Measurements from ENCODE around the gene BARD1. TPM values are rescaled to one million over a fixed set of nuclear protein-coding genes. Genes with fewer than 3 reads are reported as not detected.

The BARD1 gene
- total and polyA plus RNA-seq, 2 donors (not counting 1 experiment from before 2014, with no cell fraction given), result 4.3 to 20.7 TPM

DNA sequence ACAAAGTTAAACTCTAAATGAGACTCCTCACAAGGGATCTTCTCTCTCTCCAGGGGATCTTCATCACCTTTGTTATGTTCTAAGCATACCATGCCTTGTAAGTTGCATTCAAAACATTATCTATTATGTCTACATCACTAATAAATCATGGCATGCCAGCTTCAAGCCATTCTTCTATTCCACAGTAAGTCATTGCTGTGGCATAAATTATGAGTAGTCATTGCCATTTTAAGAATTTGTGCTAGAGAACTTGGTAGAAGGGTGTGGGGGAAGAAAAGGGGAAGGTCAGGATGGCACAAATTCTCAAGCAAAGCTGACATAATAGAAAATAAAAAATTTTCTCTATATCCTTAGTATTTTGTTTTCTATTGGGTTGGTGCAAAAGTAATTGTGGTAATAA lies 33.5 kb downstream of the BARD1 start:
- Histone ChIP-seq H3K36me3 (replicated peaks in 1 of 2; ENCODE audit: control extremely low read depth in 1 of 2, control insufficient read depth in 1 of 2, extremely low read depth in 1 of 2, insufficient read depth in 2 of 2, low read length in 1 of 2) (peaks cover 4 to 15% of the 10 kb centered on the region in 2 experiments), H3K4me2 (replicated peaks; ENCODE audit: low read depth, low read length, poor library complexity, severe bottlenecking) (no peak overlapping the region), H4K20me1 (ENCODE audit: control insufficient read depth, insufficient read depth, low read length, poor library complexity, severe bottlenecking) (no peaks in the 10 kb centered on the region), H3K9ac (ENCODE audit: low read length) (no peak overlapping the region), H3K9me3 (ENCODE audit: control extremely low read depth in 1 of 3, control insufficient read depth in 2 of 3, insufficient read depth in 1 of 3, low read length in 2 of 3) (no peaks in the 10 kb centered on the region), H3K79me2 (ENCODE audit: control insufficient read depth, insufficient read depth, low read length) (no peaks in the 10 kb centered on the region), H3K27me3 (replicated peaks in 1 of 4; ENCODE audit: control extremely low read depth in 1 of 4, control insufficient read depth in 3 of 4, insufficient read depth in 4 of 4, low read length in 3 of 4) (no peaks in the 10 kb centered on the region), H2AFZ (ENCODE audit: insufficient read depth, low read depth, low read length, poor library complexity, severe bottlenecking) (no peak overlapping the region), H3K27ac (ENCODE audit: low read length in 2 of 2) (no peak overlapping the region), H3K4me1 (ENCODE audit: control insufficient read depth in 2 of 2, insufficient read depth in 2 of 2, low read length in 2 of 2) (no peaks in the 10 kb centered on the region), H3K4me3 (ENCODE audit: control extremely low read depth in 1 of 5, extremely low read depth in 1 of 5, insufficient read depth in 1 of 5, low read depth in 2 of 5, low read length in 4 of 5) (no peak overlapping the region)
- H3K9me3 Mint-ChIP-seq (ENCODE audit: insufficient read depth), result peaks cover 2% of the 10 kb centered on the region
- H3K27ac Mint-ChIP-seq, result no peak overlapping the region
- H3K4me3 Mint-ChIP-seq, result no peak overlapping the region
- H3K4me1 Mint-ChIP-seq, result no peaks in the 10 kb centered on the region
- ChIA-PET POLR2A (no interaction called here), CTCF (no interaction called here)
- DNase-seq (no peak), ATAC-seq (ENCODE audit: low read depth) (no peak)
- TF ChIP-seq EZH2 (IDR thresholded peaks at IDR 0.05; ENCODE audit: borderline replicate concordance, insufficient read depth, low read depth, low read length, poor library complexity, severe bottlenecking), result no peak
- TF ChIP-seq, protein P1, sequence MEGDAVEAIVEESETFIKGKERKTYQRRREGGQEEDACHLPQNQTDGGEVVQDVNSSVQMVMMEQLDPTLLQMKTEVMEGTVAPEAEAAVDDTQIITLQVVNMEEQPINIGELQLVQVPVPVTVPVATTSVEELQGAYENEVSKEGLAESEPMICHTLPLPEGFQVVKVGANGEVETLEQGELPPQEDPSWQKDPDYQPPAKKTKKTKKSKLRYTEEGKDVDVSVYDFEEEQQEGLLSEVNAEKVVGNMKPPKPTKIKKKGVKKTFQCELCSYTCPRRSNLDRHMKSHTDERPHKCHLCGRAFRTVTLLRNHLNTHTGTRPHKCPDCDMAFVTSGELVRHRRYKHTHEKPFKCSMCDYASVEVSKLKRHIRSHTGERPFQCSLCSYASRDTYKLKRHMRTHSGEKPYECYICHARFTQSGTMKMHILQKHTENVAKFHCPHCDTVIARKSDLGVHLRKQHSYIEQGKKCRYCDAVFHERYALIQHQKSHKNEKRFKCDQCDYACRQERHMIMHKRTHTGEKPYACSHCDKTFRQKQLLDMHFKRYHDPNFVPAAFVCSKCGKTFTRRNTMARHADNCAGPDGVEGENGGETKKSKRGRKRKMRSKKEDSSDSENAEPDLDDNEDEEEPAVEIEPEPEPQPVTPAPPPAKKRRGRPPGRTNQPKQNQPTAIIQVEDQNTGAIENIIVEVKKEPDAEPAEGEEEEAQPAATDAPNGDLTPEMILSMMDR (IDR thresholded peaks at IDR 0.05), result no peak
- H3K27me3 Mint-ChIP-seq, result no peaks in the 10 kb centered on the region
- intact Hi-C loops (cut with micrococcal nuclease), result no loop called here

DNA sequence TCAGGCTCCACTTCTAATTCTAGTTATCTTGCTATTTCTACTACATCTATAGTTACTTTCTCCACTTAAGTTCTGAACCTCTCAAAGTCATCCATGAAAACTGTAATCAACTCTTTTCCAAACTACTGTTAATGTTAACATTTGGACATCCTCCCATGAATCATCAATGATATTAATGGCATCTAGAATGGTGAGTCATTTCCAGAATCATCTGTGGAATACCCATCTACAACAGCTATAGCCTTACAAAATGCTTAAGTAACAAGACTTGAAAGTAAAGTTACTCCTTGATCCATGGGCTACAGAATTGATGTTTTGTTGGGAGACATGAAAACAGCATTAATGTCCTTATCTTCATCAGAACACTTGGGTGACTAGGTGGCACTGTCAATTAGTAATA lies 35.4 kb downstream of the BARD1 start:
- H3K27ac ChIP-seq (ENCODE audit: low read length in 2 of 2), result no peak overlapping the region
- DNase-seq (no peak), ATAC-seq (ENCODE audit: low read depth) (no peak)
- Mint-ChIP-seq H3K27me3 (no peaks in the 10 kb centered on the region), H3K9me3 (ENCODE audit: insufficient read depth) (peaks cover 2% of the 10 kb centered on the region), H3K4me3 (no peak overlapping the region), H3K4me1 (no peaks in the 10 kb centered on the region), H3K27ac (no peak overlapping the region)
- no peak overlapping the region for H3K4me2 ChIP-seq (replicated peaks; ENCODE audit: low read depth, low read length, poor library complexity, severe bottlenecking)
- H3K9ac ChIP-seq (ENCODE audit: low read length), result no peak overlapping the region
- H3K4me1 ChIP-seq (ENCODE audit: control insufficient read depth in 2 of 2, insufficient read depth in 2 of 2, low read length in 2 of 2), result no peaks in the 10 kb centered on the region
- ChIA-PET CTCF (interaction anchor here (1.2 kb wide), 1 partner anchor 1522 kb away, joined by 3 read pairs; no protein-coding TSS in a partner anchor), POLR2A (no interaction called here)
- no peak overlapping the region for H3K4me3 ChIP-seq (ENCODE audit: control extremely low read depth in 1 of 5, extremely low read depth in 1 of 5, insufficient read depth in 1 of 5, low read depth in 2 of 5, low read length in 4 of 5)
- H3K36me3 ChIP-seq (replicated peaks in 1 of 2; ENCODE audit: control extremely low read depth in 1 of 2, control insufficient read depth in 1 of 2, extremely low read depth in 1 of 2, insufficient read depth in 2 of 2, low read length in 1 of 2), result no peaks in the 10 kb centered on the region
- intact Hi-C loops (cut with micrococcal nuclease), result no loop called here
- H3K9me3 ChIP-seq (ENCODE audit: control extremely low read depth in 1 of 3, control insufficient read depth in 2 of 3, insufficient read depth in 1 of 3, low read length in 2 of 3), result no peaks in the 10 kb centered on the region
- no peaks in the 10 kb centered on the region for H3K79me2 ChIP-seq (ENCODE audit: control insufficient read depth, insufficient read depth, low read length)
- no peak overlapping the region for H2AFZ ChIP-seq (ENCODE audit: insufficient read depth, low read depth, low read length, poor library complexity, severe bottlenecking)
- no peaks in the 10 kb centered on the region for H4K20me1 ChIP-seq (ENCODE audit: control insufficient read depth, insufficient read depth, low read length, poor library complexity, severe bottlenecking)
- TF ChIP-seq, protein P1 (IDR thresholded peaks at IDR 0.05), result no peak
- TF ChIP-seq EZH2 (IDR thresholded peaks at IDR 0.05; ENCODE audit: borderline replicate concordance, insufficient read depth, low read depth, low read length, poor library complexity, severe bottlenecking), result no peak
- no peaks in the 10 kb centered on the region for H3K27me3 ChIP-seq (replicated peaks in 1 of 4; ENCODE audit: control extremely low read depth in 1 of 4, control insufficient read depth in 3 of 4, insufficient read depth in 4 of 4, low read length in 3 of 4)
